RWPE2 (cell line): ENCODE data around the gene MSI2.

Experiments
- ATAC-seq: fragments of 200-7000 bp; cut with Tn5 transposase; 3 replicates; pipeline ENCODE4 v1.9.1; 2021; ENCODE audit warnings: low read depth
- DNase-seq: peaks from one replicate; pipeline ENCODE4 v3.0.0-alpha.2; 2020; ENCODE audit warnings: low spot score
- H3K27ac ChIP-seq: fragments of 450-650 bp; 2 replicates; pipeline ENCODE4 v1.5.1; 2017; ENCODE audit warnings: mild to moderate bottlenecking; ENCODE audit not compliant: poor library complexity, severe bottlenecking
- H3K27me3 ChIP-seq: fragments of 250-450 bp; sonication (Bioruptor Pico); 2 replicates; pipeline ENCODE4 v1.5.1; 2021; ENCODE audit warnings: mild to moderate bottlenecking, moderate library complexity; ENCODE audit not compliant: insufficient read depth, poor library complexity, severe bottlenecking
- H3K36me3 ChIP-seq: fragments of 250-450 bp; sonication (Bioruptor Pico); 2 replicates; pipeline ENCODE4 v1.5.1; 2020; ENCODE audit warnings: low read depth, mild to moderate bottlenecking, moderate library complexity
- H3K4me1 ChIP-seq: fragments of 250-450 bp; sonication (Bioruptor Pico); 2 replicates; pipeline ENCODE4 v1.5.1; 2021; ENCODE audit warnings: mild to moderate bottlenecking, moderate library complexity; ENCODE audit not compliant: insufficient read depth, poor library complexity, severe bottlenecking
- H3K4me3 ChIP-seq: fragments of 250-450 bp; sonication (Bioruptor Pico); 2 replicates; pipeline ENCODE4 v1.5.1; 2021; ENCODE audit warnings: mild to moderate bottlenecking, moderate library complexity; ENCODE audit not compliant: severe bottlenecking
- H3K9me3 ChIP-seq: fragments of 250-450 bp; sonication (Bioruptor Pico); 2 replicates; pipeline ENCODE4 v1.5.1; 2021; ENCODE audit warnings: mild to moderate bottlenecking, moderate library complexity; ENCODE audit not compliant: severe bottlenecking
- TF ChIP-seq, protein P1 (sequence below): fragments of 450-650 bp; IDR thresholded peaks from one replicate; pipeline ENCODE4 v1.5.1; 2017; ENCODE audit warnings: mild to moderate bottlenecking, moderate library complexity; ENCODE audit not compliant: poor library complexity, severe bottlenecking

MSI2 gene

DNA sequence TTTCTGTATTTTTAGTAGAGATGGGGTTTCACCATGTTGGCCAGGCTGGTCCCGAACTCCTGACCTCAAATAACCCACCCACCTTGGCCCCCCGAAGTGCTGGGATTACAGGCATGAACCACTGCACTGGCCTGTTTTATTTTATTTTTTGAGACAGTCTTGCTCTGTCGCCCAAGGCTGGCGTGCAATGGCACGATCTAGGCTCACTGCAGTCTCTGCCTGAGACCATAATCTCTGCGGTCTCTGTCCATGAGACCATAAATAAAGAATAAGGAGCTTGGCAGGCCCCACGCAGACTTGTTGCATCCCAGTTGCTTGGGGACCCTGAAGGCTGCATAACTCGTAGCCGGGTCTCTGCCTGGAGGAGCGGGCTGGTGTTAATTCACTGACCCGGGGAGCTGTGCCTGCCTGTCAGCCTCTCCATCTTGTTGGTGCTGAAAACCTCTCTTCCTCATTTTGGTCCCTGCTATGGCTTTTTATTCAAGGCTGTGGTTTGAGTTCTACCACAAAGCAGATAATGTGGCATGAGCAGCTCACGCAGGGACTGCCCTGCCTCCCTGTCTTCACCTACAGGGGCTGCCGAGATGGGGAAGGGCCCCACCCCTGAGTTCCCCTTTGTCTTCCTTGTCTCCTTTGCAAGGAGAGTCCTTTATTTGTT lies 82.1 kb downstream of the MSI2 start:
- H3K4me3 ChIP-seq, result no peak overlapping the region
- H3K9me3 ChIP-seq, result no peaks in the 10 kb centered on the region
- H3K27me3 ChIP-seq, result no peaks in the 10 kb centered on the region
- ATAC-seq (no peak), DNase-seq (no peak)
- TF ChIP-seq, protein P1, sequence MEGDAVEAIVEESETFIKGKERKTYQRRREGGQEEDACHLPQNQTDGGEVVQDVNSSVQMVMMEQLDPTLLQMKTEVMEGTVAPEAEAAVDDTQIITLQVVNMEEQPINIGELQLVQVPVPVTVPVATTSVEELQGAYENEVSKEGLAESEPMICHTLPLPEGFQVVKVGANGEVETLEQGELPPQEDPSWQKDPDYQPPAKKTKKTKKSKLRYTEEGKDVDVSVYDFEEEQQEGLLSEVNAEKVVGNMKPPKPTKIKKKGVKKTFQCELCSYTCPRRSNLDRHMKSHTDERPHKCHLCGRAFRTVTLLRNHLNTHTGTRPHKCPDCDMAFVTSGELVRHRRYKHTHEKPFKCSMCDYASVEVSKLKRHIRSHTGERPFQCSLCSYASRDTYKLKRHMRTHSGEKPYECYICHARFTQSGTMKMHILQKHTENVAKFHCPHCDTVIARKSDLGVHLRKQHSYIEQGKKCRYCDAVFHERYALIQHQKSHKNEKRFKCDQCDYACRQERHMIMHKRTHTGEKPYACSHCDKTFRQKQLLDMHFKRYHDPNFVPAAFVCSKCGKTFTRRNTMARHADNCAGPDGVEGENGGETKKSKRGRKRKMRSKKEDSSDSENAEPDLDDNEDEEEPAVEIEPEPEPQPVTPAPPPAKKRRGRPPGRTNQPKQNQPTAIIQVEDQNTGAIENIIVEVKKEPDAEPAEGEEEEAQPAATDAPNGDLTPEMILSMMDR, result no peak
- no peaks in the 10 kb centered on the region for H3K4me1 ChIP-seq
- no peak overlapping the region for H3K27ac ChIP-seq
- H3K36me3 ChIP-seq, result no peaks in the 10 kb centered on the region

DNA sequence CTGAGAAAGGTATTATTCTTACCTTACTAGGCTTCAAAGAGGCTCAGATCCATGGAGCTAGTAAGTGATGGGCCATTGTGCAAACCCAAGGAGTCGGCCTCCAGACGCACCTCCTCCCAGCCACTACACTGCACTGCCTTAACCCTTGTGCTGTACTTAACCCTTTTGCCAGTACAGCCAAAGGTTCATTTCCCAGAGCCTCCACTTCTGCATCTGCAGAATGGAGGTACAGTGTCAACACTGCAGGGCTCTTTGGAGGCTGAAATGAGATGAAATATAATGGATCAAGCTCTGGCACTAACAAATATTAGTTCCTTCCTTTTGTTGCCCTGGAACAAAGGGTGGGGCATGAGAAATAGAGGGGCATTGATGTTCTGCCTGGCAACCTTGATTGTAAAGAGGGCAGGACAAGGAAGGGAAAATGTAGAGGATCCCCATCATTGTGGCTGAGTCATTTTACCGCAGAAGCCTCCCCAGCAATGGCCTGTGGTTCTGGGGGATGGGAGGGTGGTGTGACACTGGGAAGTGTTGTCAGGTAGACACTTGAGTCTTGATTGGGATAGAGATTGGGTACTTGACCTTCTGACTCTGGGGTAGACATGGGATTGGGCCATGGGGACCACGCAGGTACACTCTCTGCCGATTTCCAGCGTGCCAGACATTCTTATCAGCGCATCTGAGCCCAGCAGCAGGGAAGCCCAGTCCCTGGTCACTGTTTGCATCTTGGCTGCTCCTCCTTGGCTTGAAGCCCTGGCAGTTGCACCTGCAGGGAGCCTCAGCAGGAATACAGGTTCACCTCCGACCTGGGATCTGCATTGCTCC lies 84.0 kb downstream of the MSI2 start:
- ATAC-seq (no peak), DNase-seq (no peak)
- H3K36me3 ChIP-seq, result no peaks in the 10 kb centered on the region
- no peak overlapping the region for H3K27ac ChIP-seq
- no peaks in the 10 kb centered on the region for H3K9me3 ChIP-seq
- no peak overlapping the region for H3K4me3 ChIP-seq
- TF ChIP-seq, protein P1, result no peak
- H3K4me1 ChIP-seq, result no peaks in the 10 kb centered on the region
- no peaks in the 10 kb centered on the region for H3K27me3 ChIP-seq

DNA sequence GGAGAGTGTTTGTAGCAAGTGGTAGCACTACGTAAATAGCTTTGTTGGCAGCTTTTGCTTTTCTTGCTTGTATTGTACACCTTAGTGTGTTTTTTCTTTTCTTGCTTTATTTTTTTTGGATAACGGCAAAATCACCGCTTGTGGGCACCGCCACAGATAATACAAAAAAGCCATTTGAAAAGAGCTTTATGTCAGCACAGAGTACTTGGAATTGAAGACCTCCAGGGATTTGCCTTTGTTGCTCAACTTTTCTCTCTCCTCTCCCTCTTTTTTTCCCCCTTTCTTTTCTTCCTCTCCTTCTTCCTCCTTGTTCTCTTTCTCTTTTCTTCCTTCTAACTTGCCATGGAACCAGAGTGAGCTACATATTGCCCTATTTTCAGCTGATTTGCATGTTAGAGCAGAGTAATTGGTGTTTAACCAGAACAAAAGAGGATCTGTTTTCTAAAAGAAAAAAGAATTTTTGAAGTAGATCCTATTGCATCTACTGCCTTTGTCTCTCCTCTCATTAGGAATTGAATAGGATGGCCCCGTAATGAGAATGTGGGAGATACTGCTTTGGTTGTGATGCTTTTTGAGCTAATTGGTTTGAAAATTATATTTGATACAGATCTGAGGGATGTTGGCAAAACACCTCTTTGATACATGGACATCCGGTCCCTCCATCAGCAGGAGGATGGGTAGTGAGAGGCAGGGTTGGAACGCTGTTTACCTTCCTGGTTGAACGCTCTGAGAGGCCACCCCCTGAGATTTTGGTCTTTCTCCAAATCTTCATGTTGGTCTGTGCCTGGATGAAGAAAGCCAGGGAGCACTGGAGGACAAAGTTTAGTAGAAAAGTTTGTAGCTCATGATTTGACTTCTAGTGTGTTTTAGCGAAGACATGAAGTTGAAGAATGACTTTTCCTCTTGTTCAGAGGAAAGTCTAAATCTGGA lies 85.6 kb downstream of the MSI2 start:
- H3K4me1 ChIP-seq, result no peaks in the 10 kb centered on the region
- TF ChIP-seq, protein P1, result no peak
- no peak overlapping the region for H3K27ac ChIP-seq
- no peaks in the 10 kb centered on the region for H3K27me3 ChIP-seq
- DNase-seq, result no peak
- H3K36me3 ChIP-seq, result no peaks in the 10 kb centered on the region
- no peaks in the 10 kb centered on the region for H3K9me3 ChIP-seq
- no peak overlapping the region for H3K4me3 ChIP-seq
- no peak for ATAC-seq

DNA sequence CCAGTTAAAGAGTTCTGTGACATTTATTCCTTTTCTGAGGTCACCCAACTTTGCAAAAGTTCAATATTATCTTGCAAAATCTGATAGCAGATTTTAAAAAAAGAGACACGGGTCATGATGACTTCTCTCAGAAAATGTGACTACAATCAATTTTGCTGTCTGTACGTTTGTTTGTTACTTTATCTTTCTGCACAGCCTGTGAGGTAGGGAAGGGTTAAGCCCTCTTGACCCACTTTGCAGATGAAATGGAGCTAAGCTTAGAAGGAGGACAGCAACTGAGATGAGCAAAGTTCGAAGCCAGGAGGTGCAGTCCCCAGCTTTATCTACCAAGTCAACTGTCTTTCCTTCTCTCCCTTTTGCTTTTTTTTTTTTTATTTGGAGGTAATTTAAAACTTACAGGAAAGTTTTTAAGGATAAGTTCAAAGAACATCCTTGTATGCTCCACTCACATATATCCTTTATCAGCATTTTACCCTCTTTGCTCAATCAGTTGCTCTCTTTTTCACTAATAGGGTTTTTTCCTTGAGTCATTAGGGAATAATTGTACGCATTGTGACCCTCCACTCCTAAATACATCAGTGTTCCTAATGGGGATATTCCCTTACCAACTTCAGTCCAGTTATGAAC lies 86.8 kb downstream of the MSI2 start:
- H3K9me3 ChIP-seq, result no peaks in the 10 kb centered on the region
- TF ChIP-seq, protein P1, result no peak
- H3K36me3 ChIP-seq, result no peaks in the 10 kb centered on the region
- no peak overlapping the region for H3K4me3 ChIP-seq
- H3K27ac ChIP-seq, result no peak overlapping the region
- ATAC-seq, result no peak
- H3K4me1 ChIP-seq, result no peaks in the 10 kb centered on the region
- no peaks in the 10 kb centered on the region for H3K27me3 ChIP-seq
- DNase-seq, result no peak
